DMS114 treated with DMSO at 0.1 percent for 48 hours (cell line): ENCODE data around the gene GLE1.
"Not testable (repeated sequence)": the region's sequence is repeated elsewhere in the genome, so short reads cannot be mapped to it uniquely, and the experiment has no call there.

Experiments
- DNase-seq: peaks from one replicate; lab custom pipeline; 2025; ENCODE audit not compliant: unreplicated experiment; lab: John Stamatoyannopoulos, UW

GLE1 gene

DNA sequence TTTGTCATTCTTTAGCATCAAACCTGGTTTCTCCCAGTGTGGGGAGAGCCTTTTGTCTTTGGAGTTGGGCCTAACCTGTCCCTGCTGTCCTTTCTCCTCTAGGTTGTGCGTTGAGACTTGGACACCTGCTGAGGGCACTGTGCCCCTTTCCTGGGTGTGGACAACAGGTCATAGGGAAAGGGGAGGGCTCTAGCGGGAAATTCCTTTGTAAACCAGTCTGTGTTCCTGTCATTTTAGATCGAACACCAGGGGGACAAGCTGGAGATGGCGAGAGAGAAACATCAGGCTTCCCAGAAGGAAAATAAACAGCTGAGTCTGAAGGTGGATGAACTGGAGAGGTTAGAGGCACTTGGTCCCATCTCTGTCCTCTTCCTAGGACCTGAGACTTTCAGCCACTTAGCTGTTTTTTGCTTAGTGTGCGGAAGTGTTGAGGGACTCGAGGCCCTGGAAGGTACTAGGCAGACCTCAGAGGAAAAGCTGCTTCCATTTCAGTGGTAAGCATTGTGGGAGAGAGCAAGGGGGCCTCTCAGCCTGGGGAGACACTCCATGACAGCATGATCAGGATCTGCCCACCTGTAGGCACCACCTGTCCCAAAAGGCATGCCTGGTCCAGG is 8.6 kb upstream of the GLE1 start:
- DNase-seq, result no peak

- DNase-seq, result no peak
Measured at GRCh38 chr9:128497824-128498610, 6.5 kb upstream of the GLE1 start.

GRCh38 chr9:128498911-128499310 is 5.6 kb upstream of the GLE1 start:
- no peak for DNase-seq

- no peak for DNase-seq
Measured at GRCh38 chr9:128499920-128500319, 4.6 kb upstream of the GLE1 start.

- DNase-seq, result not testable (repeated sequence)
Measured at GRCh38 chr9:128503415-128503825, 1.1 kb upstream of the GLE1 start.

- no peak for DNase-seq
Measured at GRCh38 chr9:128503870-128504269, 649 bp upstream of the GLE1 start.

DNA sequence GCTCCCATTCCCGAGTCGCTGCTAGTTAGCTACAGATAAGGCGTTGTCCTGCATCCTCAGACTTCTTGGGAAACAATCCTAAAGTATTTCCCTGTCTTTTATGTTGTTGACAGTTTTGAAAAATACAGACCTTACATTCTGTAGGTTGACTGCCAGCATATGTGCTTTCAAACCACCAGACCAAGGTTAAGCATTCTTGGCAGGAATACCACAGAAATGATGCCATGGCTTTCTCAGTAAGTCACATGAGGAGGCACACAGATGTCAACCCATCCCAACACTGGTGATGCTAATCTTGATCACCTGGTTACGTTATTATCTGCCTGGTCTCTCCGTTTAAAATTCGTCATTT is 871 bp downstream of the GLE1 start:
- no peak for DNase-seq

DNA sequence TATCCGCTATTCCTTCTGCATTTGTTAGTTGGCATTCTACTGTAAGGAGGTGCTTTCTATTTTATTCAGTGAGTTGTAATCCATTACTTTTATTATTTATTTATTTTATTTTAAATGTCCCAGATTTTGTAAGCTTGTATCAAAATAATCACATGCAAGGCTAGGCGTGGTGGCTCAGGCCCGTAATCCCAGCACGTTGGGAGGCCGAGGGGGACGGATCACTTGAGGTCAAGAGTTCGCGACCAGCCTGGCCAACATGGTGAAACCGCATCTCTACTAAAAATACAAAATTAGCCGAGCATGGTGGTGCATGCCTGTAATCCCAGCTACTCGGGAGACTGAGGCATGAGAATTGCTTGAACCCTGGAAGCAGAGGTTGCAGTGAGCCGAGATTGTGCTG is 1.4 kb downstream of the GLE1 start:
- DNase-seq, result not testable (repeated sequence)

- no peak for DNase-seq
Measured at GRCh38 chr9:128512820-128513219, 8.3 kb downstream of the GLE1 start.

- no peak for DNase-seq
Measured at GRCh38 chr9:128521956-128522355, 17.4 kb downstream of the GLE1 start.

- DNase-seq, result no peak
Measured at GRCh38 chr9:128523199-128523925, 18.8 kb downstream of the GLE1 start.

GRCh38 chr9:128526720-128527119 is 22.2 kb downstream of the GLE1 start:
- no peak for DNase-seq

GRCh38 chr9:128528445-128529160 is 24.1 kb downstream of the GLE1 start:
- DNase-seq, result no peak

- no peak for DNase-seq
Measured at GRCh38 chr9:128529191-128529590, 24.7 kb downstream of the GLE1 start.

DNA sequence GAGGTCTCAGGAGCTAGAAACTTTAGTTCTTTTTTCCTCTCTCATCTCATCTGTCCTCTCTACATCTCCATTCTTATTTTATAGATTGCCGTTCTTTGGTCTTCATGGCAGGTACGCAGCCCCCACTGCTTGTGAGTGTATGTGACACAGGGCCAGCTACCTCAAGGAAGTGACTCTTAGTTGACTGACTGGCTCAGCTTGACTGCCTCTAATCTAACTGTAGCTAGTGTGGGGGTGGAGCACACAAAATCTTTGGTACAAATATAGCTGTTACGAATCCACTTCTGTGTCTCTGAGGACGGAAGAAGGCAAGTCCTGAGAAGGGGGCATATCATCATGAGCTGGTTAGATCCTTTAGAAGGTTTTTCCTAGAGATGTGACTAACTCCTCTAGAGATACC is 28.1 kb downstream of the GLE1 start:
- DNase-seq, result no peak

GRCh38 chr9:128540634-128541360 is 36.3 kb downstream of the GLE1 start:
- no peak for DNase-seq

DNA sequence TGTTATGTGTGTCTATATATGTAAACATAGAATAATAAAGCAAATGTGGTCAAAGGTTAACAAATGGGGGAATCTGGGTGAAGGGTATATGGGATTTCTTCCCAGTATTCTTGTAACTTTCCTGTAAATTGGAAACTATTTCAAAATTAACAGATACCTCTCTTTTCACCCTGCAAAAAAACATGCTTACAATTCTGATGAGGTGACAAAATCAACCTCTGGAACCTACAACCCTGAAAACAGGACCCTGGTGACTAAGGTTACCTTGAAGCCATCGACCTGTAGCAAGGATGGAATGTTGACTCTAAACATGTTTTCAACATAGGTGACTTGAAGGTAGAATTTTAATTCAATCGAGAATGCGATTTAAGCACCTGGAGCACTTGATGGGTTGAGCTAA is 42.0 kb downstream of the GLE1 start:
- no peak for DNase-seq

DNA sequence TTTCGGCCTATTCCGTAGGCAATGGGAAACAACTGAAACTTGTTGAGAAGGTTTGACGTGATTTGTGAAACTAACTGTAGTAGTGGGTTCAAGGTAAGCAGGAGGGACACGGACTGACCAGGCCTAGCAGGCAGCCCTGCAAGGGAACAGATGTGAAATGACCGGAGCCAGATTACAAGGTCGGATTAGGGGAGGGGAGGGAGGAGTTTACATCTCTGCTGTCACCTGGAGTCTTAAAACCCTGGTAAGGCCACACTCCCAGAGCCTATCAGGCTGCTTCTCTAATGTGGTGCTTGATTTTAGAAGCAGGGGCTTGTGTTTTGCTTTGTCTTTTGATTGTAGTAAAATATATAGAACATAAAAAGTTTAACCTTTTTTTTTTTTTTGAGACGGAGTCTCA is 44.4 kb downstream of the GLE1 start:
- no peak for DNase-seq

DNA sequence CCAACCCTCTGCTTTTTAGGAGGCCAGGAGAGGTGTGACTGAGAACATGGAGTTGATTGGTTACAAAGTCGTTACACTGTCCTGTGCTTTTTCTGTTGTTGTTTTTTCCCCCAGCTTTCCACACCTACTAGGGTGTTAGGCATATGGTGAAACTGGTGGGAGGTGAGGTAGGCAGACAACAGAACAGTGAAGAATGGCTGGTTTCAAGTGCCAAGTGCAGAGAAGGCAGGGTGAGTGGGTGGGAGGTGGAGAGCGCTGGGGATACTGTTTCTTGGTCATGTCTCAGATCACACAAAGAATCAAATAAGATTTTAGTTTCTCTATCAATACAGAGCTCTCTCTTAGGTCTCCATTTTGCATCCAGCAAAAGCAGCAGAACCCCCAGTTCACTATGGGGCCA is 45.7 kb downstream of the GLE1 start:
- DNase-seq, result no peak

DNA sequence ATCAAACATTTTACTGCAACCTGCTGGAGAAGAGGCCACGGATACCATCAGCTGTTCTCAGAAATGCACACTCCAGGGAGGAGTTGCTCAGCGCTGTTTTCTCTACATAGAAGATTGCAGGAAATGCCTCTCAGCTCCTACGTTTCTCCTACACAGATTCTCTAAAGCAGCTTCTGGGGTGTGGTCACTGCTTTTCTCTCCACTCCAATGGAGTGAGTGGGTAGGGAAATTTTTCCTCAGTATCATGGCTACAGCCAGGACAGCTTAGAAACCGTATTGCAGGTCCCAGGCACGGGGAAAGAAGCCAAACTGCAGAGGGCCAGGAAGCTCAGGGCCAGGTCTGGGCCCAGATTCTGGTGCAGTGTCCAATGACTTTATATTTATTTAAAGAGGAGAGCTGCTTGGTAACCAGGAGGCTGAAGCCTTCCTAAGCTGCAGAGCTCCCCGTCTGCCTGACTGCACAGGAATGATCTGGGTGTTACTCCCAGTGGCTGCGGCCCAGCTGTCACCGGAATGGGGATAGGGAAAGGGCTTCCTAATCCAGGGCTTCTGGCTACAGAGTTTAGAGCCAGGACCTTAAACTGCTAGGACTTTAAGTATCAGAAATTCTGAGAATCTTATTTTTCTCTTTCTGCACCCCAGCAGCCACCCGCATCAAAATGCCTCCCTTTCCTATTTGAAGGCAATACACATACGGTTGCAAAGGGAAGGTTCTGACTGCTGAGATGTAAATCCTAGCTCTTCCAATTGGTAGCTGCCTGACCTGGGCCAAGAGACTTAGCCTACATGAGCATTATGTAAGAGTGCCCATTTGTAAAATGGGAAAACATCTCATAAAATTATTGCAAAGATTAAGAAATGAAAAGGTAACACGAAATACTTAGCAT is 46.5 kb downstream of the GLE1 start:
- no peak for DNase-seq
